K562 (cell line): ENCODE data around the gene MAP2K4. TPM values are rescaled to one million over a fixed set of nuclear protein-coding genes. Genes with fewer than 3 reads are reported as not detected.

Experiments used
- ASH1L ChIP-seq: fragments of 450-650 bp; IDR thresholded peaks from 2 replicates; pipeline ENCODE4 v1.6.1; 2018; ENCODE audit warnings: borderline replicate concordance, mild to moderate bottlenecking, low read depth; ENCODE audit not compliant: partially characterized antibody
- HNRNPK ChIP-seq: fragments of 200-400 bp; formaldehyde crosslinking; IDR thresholded peaks from one replicate; pipeline ENCODE4 v1.6.1; 2018; ENCODE audit warnings: mild to moderate bottlenecking, low read depth, low read length; ENCODE audit not compliant: poor library complexity, severe bottlenecking
- IFI16 ChIP-seq: fragments of 250-450 bp; sonication (Bioruptor Pico); IDR thresholded peaks from 2 replicates; pipeline ENCODE4 v2.1.2; 2022; ENCODE audit warnings: mild to moderate bottlenecking, inconsistent platforms
- MYBL2 ChIP-seq, 2 experiments: fragments of 450-650 bp in 1 of 2; sonication (generic) in 1 of 2; formaldehyde crosslinking in 1 of 2; IDR thresholded peaks; 2 replicates each; pipeline versions ENCODE4 v1.6.1 to v1.8.1; 2017 to 2022; ENCODE audit warnings: borderline replicate concordance in 1 of 2, inconsistent platforms in 1 of 2, low read depth in 1 of 2, mild to moderate bottlenecking in 1 of 2, missing genetic modification reagents in 1 of 2, moderate library complexity in 1 of 2
- PRPF4 ChIP-seq: fragments of 200-400 bp; formaldehyde crosslinking; IDR thresholded peaks from one replicate; pipeline ENCODE4 v1.6.1; 2017; ENCODE audit warnings: low read length, low read depth, mild to moderate bottlenecking; ENCODE audit not compliant: insufficient read depth, poor library complexity, severe bottlenecking
- RBM34 ChIP-seq: fragments of 200-400 bp; formaldehyde crosslinking; IDR thresholded peaks from 2 replicates; pipeline ENCODE4 v1.6.1; 2018; ENCODE audit warnings: low read length, borderline replicate concordance; ENCODE audit not compliant: insufficient read depth
- RUNX1 ChIP-seq: sonication (generic); IDR thresholded peaks from 2 replicates; pipeline ENCODE4 v1.6.1; 2016; ENCODE audit warnings: antibody characterized with exemption, low read depth
- SNAPC5 ChIP-seq: fragments of 250-450 bp; sonication (Bioruptor Pico); IDR thresholded peaks from 2 replicates; pipeline ENCODE4 v1.8.0; 2021; ENCODE audit warnings: moderate library complexity, mild to moderate bottlenecking, inconsistent platforms
- SNIP1 ChIP-seq: fragments of 450-650 bp; IDR thresholded peaks from 2 replicates; pipeline ENCODE4 v1.7.1; 2017; ENCODE audit warnings: low read depth, mild to moderate bottlenecking
- ZBTB9 ChIP-seq: fragments of 450-650 bp; formaldehyde crosslinking; IDR thresholded peaks from 2 replicates; pipeline ENCODE4 v1.4.0; 2020; ENCODE audit warnings: mild to moderate bottlenecking, moderate library complexity
- ZNF274 ChIP-seq: IDR thresholded peaks from 2 replicates; pipeline ENCODE4 v1.6.1; 2011; ENCODE audit warnings: low read depth, mild to moderate bottlenecking, low read length, moderate library complexity, borderline replicate concordance
- ZNF75A ChIP-seq: fragments of 450-650 bp; formaldehyde crosslinking; IDR thresholded peaks from 2 replicates; pipeline ENCODE4 v1.4.0; 2020; ENCODE audit warnings: mild to moderate bottlenecking
- ZNF79 ChIP-seq: fragments of 250-450 bp; sonication (Bioruptor Pico); IDR thresholded peaks from 2 replicates; pipeline ENCODE4 v1.4.0; 2020; ENCODE audit warnings: low read depth, mild to moderate bottlenecking, moderate library complexity
- ZNF830 ChIP-seq: fragments of 250-450 bp; sonication (Bioruptor Pico); IDR thresholded peaks from 2 replicates; pipeline ENCODE4 v1.5.0; 2021; ENCODE audit warnings: mild to moderate bottlenecking
- polyA plus RNA-seq, 8 experiments: library from polyadenylated mRNA; depleted of rRNA in 4 of 8; stranded (reverse) in 5 of 8; unstranded in 3 of 8; fragments of >200 nt; fragmentation: Nextera tagmentation in 2 of 8; fragmentation: Illumina TruSeq in 1 of 8; extraction: Ambion mirVana in 2 of 8; extraction: Trizol in 1 of 8; gene quantifications; 2 replicates each; pipeline versions ENCODE4 v1.2.1 to v1.2.3, GENCODE V29; 2011 to 2014; ENCODE audit warnings: inconsistent platforms in 1 of 8, missing spikeins in 1 of 8
- total RNA-seq, 7 experiments: library from RNA; depleted of rRNA in 6 of 7; stranded (reverse); fragments of >200 nt in 6 of 7; fragmentation: Illumina TruSeq in 2 of 7; extraction: Trizol in 2 of 7; gene quantifications; 2 replicates each; pipeline versions ENCODE4 v1.2.1 to v1.2.3, GENCODE V29; 2011 to 2021; ENCODE audit warnings: low replicate concordance in 1 of 7
- TF ChIP-seq, protein P1 (sequence below): fragments of 250-450 bp; sonication (Bioruptor Pico); IDR thresholded peaks from 2 replicates; pipeline ENCODE4 v1.8.0; 2022; ENCODE audit warnings: inconsistent platforms, mild to moderate bottlenecking, moderate library complexity, borderline replicate concordance

The MAP2K4 gene
- total and polyA plus RNA-seq, 9 of the 15 experiments (the other 6 are each of a cell fraction or from before 2014, with no cell fraction given) = 3.0 to 15.9 (median 10.8) TPM

DNA sequence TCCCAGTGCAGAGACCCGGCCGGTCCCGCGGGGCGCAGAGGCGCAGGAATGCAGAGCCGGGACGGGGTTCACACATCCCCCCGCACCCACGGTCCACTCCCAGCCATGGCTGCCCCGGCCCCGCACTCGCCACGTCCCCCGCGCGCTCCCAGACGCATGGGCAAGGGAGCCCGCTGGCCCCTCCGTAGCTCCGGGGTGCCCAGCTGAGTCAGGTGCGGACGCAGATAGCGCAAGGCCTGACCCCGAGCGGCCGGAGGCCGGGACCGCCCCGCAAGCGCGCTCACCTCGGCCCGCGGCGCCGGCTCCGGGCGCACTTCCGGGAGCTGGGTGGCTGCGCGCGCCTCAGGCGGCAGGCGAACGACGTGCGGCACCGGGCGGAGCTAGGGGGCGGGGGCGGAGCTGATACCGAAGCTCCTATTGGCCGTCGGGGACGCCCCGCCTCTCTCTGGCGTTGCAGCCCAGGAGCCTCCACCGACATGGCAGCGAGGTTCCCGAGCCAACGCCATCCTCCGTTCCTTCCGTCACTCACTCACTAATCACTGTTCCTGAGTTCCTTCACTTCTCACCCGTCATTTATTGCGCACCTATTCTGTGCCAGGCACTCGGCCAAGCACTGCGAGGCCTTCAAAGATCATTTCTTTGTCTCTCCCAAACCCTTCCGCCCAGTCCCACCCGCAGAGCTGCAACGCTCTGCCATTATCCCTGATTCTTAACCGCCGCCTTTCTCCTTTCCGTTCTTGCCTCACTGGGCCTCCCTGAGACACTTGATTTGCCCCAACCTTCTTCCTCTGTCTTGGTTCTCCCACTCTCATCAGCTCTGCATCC, 23.3 kb upstream of the MAP2K4 start, which contains the start of gene ZNF18 (continued):
- TF ChIP-seq PRPF4 (no peak), SNIP1 (no peak), SNAPC5 (no peak), ZNF79 (CRISPR knock-in tag) (no peak), RUNX1 (no peak), HNRNPK (peak; percentile 63), ZNF830 (no peak), MYBL2 (IDR thresholded peaks at IDR 0.05; ENCODE audit: low read depth) (no peak), MYBL2 (CRISPR knock-in tag; IDR thresholded peaks at IDR 0.05; ENCODE audit: borderline replicate concordance) (no peak), ASH1L (no peak), RBM34 (no peak), ZBTB9 (CRISPR knock-in tag) (no peak), ZNF274 (no peak), IFI16 (CRISPR knock-in tag) (no peak), ZNF75A (CRISPR knock-in tag) (no peak)
- TF ChIP-seq, protein P1, sequence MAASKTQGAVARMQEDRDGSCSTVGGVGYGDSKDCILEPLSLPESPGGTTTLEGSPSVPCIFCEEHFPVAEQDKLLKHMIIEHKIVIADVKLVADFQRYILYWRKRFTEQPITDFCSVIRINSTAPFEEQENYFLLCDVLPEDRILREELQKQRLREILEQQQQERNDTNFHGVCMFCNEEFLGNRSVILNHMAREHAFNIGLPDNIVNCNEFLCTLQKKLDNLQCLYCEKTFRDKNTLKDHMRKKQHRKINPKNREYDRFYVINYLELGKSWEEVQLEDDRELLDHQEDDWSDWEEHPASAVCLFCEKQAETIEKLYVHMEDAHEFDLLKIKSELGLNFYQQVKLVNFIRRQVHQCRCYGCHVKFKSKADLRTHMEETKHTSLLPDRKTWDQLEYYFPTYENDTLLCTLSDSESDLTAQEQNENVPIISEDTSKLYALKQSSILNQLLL (CRISPR knock-in tag) = no peak
